Natural killer cell (primary cell): ENCODE measurements around the gene VSTM2B. TPM values are rescaled to one million over a fixed set of nuclear protein-coding genes. Genes with fewer than 3 reads are reported as not detected.
A peak's percentile ranks its signal among the peaks of the same experiment; 100 is the strongest.

Experiments
- ATAC-seq, 3 donors: fragments of 150-1000 bp in 2 of 3; fragments of 200-7000 bp in 1 of 3; cut with Tn5 transposase; 1 replicate in 1 of 3; 2 replicates in 2 of 3; pipeline ENCODE4 v1.10.0; 2021; ENCODE audit warnings: mild to moderate bottlenecking in 2 of 3, moderate library complexity in 2 of 3
- DNase-seq, 2 donors: peaks; one replicate each; pipeline versions ENCODE4 v3.0.0 to v3.0.0-alpha.2; 2013 to 2021; ENCODE audit warnings: mixed read lengths in 1 of 2
- H3K27ac ChIP-seq: one replicate; pipeline ENCODE4 v1.5.1; 2013; ENCODE audit warnings: mild to moderate bottlenecking, low read length
- H3K27me3 ChIP-seq: one replicate; pipeline ENCODE4 v1.6.1; 2013; ENCODE audit warnings: low read length; ENCODE audit not compliant: control insufficient read depth, insufficient read depth
- H3K36me3 ChIP-seq: one replicate; pipeline ENCODE4 v1.6.1; 2013; ENCODE audit warnings: low read length; ENCODE audit not compliant: control insufficient read depth, insufficient read depth
- H3K4me1 ChIP-seq: one replicate; pipeline ENCODE4 v1.6.1; 2013; ENCODE audit warnings: low read length; ENCODE audit not compliant: control insufficient read depth, insufficient read depth
- H3K4me3 ChIP-seq: one replicate; pipeline ENCODE4 v1.5.1; 2013; ENCODE audit warnings: low read length
- H3K9me3 ChIP-seq: one replicate; pipeline ENCODE4 v1.6.1; 2013; ENCODE audit warnings: low read length; ENCODE audit not compliant: control insufficient read depth, insufficient read depth
- H3K27ac Mint-ChIP-seq, 2 donors: one replicate each; pipeline ENCODE4 v1.8.0; 2022; ENCODE audit warnings: mild to moderate bottlenecking in 2 of 2, mixed read lengths in 2 of 2, moderate library complexity in 1 of 2
- H3K27me3 Mint-ChIP-seq, 2 donors: one replicate each; pipeline ENCODE4 v1.8.0; 2022; ENCODE audit warnings: low read depth in 2 of 2, mixed read lengths in 2 of 2
- H3K36me3 Mint-ChIP-seq: one replicate; pipeline ENCODE4 v1.8.0; 2022; ENCODE audit warnings: mixed read lengths
- H3K4me1 Mint-ChIP-seq, 2 donors: one replicate each; pipeline ENCODE4 v1.8.0; 2022; ENCODE audit warnings: mixed read lengths in 2 of 2
- H3K4me3 Mint-ChIP-seq: one replicate; pipeline ENCODE4 v1.8.0; 2022; ENCODE audit warnings: mild to moderate bottlenecking, moderate library complexity, mixed read lengths
- H3K9me3 Mint-ChIP-seq, 2 donors: one replicate each; pipeline ENCODE4 v1.8.0; 2022; ENCODE audit warnings: mixed read lengths in 2 of 2
- WGBS: methylation state at CpG from one replicate; pipeline ENCODE4 v1.1.7; 2013; ENCODE audit warnings: missing lambda C conversion rate; ENCODE audit not compliant: insufficient coverage; 5-methylcytosine and 5-hydroxymethylcytosine counted together
- intact Hi-C: fragments of 100-400 bp; cut with micrococcal nuclease; formaldehyde crosslinking; loops from one replicate; pipeline ENCODE4 v1.14.2; 2022
- total RNA-seq, 4 donors: library from RNA; stranded (reverse); fragments of 120-200 nt in 1 of 4; gene quantifications; one replicate each; pipeline versions ENCODE4 v1.2.3 to v1.2.4, GENCODE V29; 2013 to 2022
- TF ChIP-seq, protein P1 (sequence below): fragments of 200-600 bp; IDR thresholded peaks from one replicate; pipeline ENCODE4 v1.8.0; 2022; ENCODE audit warnings: antibody characterized with exemption

VSTM2B gene
- total RNA-seq, 3 donors from 2014 or later (not counting 1 experiment from before 2014, with no cell fraction given): not detected

DNA sequence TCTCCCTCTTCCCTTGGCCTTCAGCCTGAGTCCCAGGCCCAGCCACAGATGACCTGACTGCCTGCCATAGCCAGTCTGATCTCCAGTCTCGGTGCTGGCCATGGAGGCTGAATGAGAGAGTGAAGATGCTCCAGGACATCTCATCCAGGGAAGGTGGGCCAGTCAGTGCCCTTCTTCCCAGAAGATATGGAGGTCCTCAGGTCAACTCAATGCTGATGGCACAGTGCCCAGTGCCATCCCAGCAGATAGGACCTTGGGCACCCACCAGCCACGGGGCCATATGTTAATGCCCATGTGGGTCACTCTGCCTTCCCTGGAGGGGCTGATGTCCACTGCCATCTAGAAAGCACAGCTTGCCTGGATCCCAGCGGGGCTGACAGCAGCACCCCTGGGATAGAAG lies 7.2 kb downstream of the VSTM2B start:
- 81% methylated on average over 3 of the region's 3 CpGs for WGBS
- peaks cover 17% of the 10 kb centered on the region for H3K4me1 ChIP-seq
- Mint-ChIP-seq H3K4me3 (no peak overlapping the region), H3K9me3 (no peaks in the 10 kb centered on the region), H3K27ac (no peak overlapping the region), H3K4me1 (peaks cover 6 to 17% of the 10 kb centered on the region in 2 donors), H3K36me3 (no peaks in the 10 kb centered on the region), H3K27me3 (peaks cover 41 to 47% of the 10 kb centered on the region in 2 donors)
- intact Hi-C loops: no loop called here
- H3K4me3 ChIP-seq: no peak overlapping the region
- DNase-seq (no peak), ATAC-seq (no peak)
- H3K36me3 ChIP-seq: no peaks in the 10 kb centered on the region
- no peak overlapping the region for H3K27ac ChIP-seq
- TF ChIP-seq, protein P1, sequence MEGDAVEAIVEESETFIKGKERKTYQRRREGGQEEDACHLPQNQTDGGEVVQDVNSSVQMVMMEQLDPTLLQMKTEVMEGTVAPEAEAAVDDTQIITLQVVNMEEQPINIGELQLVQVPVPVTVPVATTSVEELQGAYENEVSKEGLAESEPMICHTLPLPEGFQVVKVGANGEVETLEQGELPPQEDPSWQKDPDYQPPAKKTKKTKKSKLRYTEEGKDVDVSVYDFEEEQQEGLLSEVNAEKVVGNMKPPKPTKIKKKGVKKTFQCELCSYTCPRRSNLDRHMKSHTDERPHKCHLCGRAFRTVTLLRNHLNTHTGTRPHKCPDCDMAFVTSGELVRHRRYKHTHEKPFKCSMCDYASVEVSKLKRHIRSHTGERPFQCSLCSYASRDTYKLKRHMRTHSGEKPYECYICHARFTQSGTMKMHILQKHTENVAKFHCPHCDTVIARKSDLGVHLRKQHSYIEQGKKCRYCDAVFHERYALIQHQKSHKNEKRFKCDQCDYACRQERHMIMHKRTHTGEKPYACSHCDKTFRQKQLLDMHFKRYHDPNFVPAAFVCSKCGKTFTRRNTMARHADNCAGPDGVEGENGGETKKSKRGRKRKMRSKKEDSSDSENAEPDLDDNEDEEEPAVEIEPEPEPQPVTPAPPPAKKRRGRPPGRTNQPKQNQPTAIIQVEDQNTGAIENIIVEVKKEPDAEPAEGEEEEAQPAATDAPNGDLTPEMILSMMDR: no peak
- H3K9me3 ChIP-seq: no peaks in the 10 kb centered on the region
- H3K27me3 ChIP-seq: peaks cover 12% of the 10 kb centered on the region

DNA sequence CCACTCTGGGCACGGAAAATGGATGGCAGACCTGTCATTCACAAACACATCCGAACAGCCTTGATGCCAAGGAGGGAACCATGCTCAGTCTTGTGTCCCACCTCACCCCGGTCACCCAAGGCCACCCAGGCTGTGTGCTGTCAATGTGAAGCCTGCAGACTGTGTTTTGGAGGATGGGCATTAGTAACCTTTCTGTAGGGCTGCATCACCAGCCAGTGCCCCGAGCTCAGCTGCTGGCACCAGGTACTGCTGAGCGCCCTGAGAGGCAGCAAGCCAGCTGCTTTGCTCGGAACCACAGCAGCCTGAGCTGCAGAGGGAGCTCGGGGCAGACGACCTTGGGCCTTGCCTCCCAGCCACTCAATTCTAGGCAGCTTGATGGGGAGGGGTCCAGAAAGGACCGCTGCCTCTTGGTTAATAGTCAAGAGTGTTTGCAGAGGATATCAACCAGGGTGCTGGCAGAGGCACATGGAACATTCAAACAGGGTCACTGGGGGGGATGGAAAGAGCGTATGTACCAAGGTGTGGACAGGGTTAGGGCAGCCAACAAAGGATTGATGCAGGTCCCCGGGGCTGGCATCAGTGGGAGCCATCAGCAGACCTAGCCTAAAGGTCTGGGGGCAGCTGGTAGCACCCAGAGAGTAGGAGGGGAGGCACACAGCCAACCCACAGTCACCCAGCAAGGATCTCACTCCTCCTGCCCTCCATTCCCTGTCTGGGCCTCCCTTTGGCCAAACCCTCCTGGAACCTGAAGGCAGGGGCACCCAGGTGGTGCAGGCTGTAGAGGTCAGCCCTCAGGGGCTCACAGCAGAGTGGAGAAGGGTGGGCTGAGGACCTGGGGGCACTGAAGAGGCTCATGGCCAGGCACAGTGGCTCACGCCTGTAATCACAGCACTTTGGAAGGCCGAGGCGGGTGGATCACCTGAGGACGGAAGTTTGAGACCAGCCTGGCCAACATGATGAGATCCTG lies 8.1 kb downstream of the VSTM2B start:
- TF ChIP-seq, protein P1: no peak
- Mint-ChIP-seq H3K27ac (no peak overlapping the region), H3K36me3 (no peaks in the 10 kb centered on the region), H3K4me1 (peaks cover 0 to 8% of the 10 kb centered on the region in 2 donors), H3K9me3 (no peaks in the 10 kb centered on the region), H3K27me3 (peaks cover 32 to 38% of the 10 kb centered on the region in 2 donors), H3K4me3 (no peak overlapping the region)
- Histone ChIP-seq H3K27ac (no peak overlapping the region), H3K27me3 (peaks cover 9% of the 10 kb centered on the region), H3K9me3 (no peaks in the 10 kb centered on the region), H3K36me3 (no peaks in the 10 kb centered on the region), H3K4me1 (peaks cover 8% of the 10 kb centered on the region), H3K4me3 (no peak overlapping the region)
- DNase-seq (peak in 1 of 2 donors; percentile 5), ATAC-seq (no peak)
- 78% methylated on average over 15 of the region's 15 CpGs for WGBS
- intact Hi-C loops: no loop called here

DNA sequence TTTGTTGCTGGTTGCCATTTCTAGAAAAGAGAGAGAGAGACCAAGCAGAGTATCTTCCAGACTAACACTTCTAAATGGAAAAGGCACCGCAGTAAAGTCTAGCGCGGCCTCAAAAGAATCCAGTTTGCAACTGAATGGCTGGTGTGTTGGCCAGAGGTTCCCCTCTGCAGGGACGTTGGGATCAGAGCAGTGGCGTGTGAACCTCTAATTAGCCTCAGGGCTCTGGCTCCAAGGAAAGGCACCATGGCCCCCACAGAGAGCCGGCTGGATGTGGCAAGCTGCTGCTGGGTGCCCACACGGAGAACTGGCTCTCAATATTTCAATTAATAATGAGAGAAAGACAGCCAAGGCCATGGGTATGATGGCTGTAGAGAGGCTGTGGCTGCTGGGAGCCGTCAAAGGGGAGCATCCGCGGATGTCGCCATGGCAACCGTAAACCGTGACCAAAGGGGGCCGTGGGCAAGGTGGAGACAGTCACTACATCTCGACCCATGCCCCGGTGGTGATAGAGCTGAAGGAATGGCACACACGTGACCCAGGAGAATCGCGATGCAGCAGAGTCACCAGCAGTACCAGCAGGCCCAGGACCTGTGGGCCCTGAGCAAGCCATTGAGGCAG lies 9.5 kb downstream of the VSTM2B start:
- intact Hi-C loops: no loop called here
- H3K9me3 Mint-ChIP-seq: no peaks in the 10 kb centered on the region
- DNase-seq (no peak), ATAC-seq (no peak)
- H3K36me3 Mint-ChIP-seq: no peaks in the 10 kb centered on the region
- H3K27me3 Mint-ChIP-seq: peaks cover 21 to 27% of the 10 kb centered on the region in 2 donors
- Histone ChIP-seq H3K36me3 (no peaks in the 10 kb centered on the region), H3K4me1 (no peaks in the 10 kb centered on the region), H3K9me3 (no peaks in the 10 kb centered on the region), H3K27ac (no peak overlapping the region), H3K27me3 (peaks cover 2% of the 10 kb centered on the region), H3K4me3 (no peak overlapping the region)
- WGBS: 71% methylated on average over 19 of the region's 19 CpGs
- H3K4me3 Mint-ChIP-seq: no peak overlapping the region
- no peak overlapping the region for H3K27ac Mint-ChIP-seq
- no peaks in the 10 kb centered on the region for H3K4me1 Mint-ChIP-seq
- TF ChIP-seq, protein P1: no peak
